Measurements from ENCODE around the gene BLM. TPM values are rescaled to one million over a fixed set of nuclear protein-coding genes. Genes with fewer than 3 reads are reported as not detected.

BLM gene
- total RNA-seq, 4 donors from 2014 or later, result 11.6 to 18.2 (median 14.5) TPM

DNA sequence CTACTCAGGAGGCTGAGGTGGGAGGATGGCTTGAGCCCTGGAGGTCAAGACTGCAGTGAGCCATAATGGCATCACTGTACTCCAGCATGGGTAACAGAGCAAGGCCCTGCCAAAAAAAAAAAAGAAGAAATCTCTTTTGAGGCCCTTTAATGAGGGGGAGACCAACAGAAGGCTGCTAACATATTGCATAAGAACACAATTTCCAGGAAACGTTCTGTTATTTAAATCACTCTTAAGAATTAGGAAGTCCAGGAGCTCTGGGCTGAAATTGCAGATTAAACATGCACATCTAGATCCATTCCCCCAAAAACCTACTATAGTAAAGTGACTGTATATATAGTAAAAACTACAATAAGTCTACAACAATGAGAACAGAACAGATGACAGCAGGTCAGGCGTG lies 16.1 kb upstream of the BLM start:
- no peak for ATAC-seq

DNA sequence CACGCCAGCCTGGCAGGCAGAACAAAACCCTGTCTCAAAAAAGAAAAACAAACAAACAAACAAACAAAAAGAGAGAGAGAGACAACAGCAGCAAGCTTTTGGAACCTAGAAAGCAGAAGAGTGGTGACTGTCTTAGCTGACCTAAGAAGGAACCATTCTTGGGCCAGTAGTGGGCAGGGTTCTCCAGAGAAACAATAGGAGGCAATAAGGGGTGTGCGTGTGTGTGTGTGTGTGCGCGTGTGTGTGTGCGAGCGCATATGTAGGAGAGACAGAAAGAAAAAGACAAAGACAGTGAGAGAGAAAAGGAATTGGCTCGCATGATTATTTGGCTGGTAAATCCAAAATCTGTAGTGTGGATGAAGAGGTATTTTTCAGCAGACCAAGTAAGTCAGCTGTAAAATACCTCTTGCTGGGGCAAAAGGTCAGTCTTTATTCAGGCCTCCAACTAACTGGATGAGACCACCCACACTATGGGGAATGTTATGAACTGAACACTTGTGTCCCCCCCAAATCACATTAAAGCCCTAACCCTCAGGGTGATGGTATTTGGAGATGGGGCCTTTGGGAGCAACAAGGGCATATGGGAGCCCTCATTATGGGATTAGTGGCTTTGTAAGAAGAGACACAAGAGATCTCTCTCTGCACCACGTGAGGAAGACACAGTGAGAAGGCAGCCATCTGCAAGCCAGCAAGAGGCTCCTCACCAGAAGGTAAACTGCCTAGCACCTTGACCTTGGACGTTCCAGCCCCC lies 15.1 kb upstream of the BLM start:
- DNase-seq, result peak in 1 of 2 donors; percentile 25
- in situ Hi-C loops (cut with MboI; ENCODE audit: low sequenced_read_pairs in 4 of 4), result loop anchor here in 2 of 4 donors (25.0 kb wide), 1 partner anchor 185 kb away; the partner anchor contains the start of gene FES (in 2 of the 2)
- Histone ChIP-seq H3K27ac (no peak overlapping the region), H3K27me3 (no peaks in the 10 kb centered on the region), H3K4me1 (no peaks in the 10 kb centered on the region), H3K36me3 (no peaks in the 10 kb centered on the region), H3K4me3 (no peak overlapping the region), H3K9me3 (no peaks in the 10 kb centered on the region)
- intact Hi-C loops (cut with DNase I; ENCODE audit: low total_unique reads), result no loop called here
- ATAC-seq, result no peak
- TF ChIP-seq, protein P1, sequence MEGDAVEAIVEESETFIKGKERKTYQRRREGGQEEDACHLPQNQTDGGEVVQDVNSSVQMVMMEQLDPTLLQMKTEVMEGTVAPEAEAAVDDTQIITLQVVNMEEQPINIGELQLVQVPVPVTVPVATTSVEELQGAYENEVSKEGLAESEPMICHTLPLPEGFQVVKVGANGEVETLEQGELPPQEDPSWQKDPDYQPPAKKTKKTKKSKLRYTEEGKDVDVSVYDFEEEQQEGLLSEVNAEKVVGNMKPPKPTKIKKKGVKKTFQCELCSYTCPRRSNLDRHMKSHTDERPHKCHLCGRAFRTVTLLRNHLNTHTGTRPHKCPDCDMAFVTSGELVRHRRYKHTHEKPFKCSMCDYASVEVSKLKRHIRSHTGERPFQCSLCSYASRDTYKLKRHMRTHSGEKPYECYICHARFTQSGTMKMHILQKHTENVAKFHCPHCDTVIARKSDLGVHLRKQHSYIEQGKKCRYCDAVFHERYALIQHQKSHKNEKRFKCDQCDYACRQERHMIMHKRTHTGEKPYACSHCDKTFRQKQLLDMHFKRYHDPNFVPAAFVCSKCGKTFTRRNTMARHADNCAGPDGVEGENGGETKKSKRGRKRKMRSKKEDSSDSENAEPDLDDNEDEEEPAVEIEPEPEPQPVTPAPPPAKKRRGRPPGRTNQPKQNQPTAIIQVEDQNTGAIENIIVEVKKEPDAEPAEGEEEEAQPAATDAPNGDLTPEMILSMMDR (IDR thresholded peaks at IDR 0.05 in 4 of 5, conservative IDR thresholded peaks at IDR 0.05 in 1 of 5), result no peak
- TF ChIP-seq POLR2A (IDR thresholded peaks at IDR 0.05), result no peak

More for the DNA sequence above, 16.1 kb upstream of the BLM start:
- Histone ChIP-seq H3K4me3 (no peak overlapping the region), H3K36me3 (no peaks in the 10 kb centered on the region), H3K27me3 (no peaks in the 10 kb centered on the region), H3K27ac (no peak overlapping the region), H3K4me1 (no peaks in the 10 kb centered on the region), H3K9me3 (no peaks in the 10 kb centered on the region)
- intact Hi-C loops (cut with DNase I; ENCODE audit: low total_unique reads) (no loop called here), in situ Hi-C loops (cut with MboI; ENCODE audit: low sequenced_read_pairs in 4 of 4) (loop anchor here in 2 of 4 donors (25.0 kb wide), 1 partner anchor 186 kb away; the partner anchor contains the start of gene FES (in 2 of the 2))
- DNase-seq, result no peak
- TF ChIP-seq, protein P1 (IDR thresholded peaks at IDR 0.05 in 4 of 5, conservative IDR thresholded peaks at IDR 0.05 in 1 of 5), result no peak
- no peak for TF ChIP-seq POLR2A (IDR thresholded peaks at IDR 0.05)

DNA sequence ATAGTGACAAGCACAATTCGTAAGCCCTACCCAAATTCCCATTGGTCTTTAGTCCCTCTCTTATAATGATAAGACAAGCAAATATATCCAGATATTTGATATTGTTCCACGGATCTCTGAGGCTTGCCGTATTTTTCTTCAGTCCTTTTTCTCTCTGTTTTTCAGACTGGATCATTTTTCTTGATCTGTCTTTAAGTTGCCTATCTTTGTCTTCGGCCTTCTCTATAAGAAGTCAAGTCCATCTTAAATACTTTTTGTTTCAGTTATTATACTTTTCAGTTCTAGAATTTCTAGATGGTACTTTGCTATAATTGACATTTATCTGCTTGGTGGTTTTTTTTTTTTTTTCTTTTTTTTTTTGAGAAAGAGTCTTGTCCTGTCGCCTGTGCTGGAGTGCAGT lies 13.7 kb upstream of the BLM start:
- intact Hi-C loops (cut with DNase I; ENCODE audit: low total_unique reads), result no loop called here
- DNase-seq, result no peak

DNA sequence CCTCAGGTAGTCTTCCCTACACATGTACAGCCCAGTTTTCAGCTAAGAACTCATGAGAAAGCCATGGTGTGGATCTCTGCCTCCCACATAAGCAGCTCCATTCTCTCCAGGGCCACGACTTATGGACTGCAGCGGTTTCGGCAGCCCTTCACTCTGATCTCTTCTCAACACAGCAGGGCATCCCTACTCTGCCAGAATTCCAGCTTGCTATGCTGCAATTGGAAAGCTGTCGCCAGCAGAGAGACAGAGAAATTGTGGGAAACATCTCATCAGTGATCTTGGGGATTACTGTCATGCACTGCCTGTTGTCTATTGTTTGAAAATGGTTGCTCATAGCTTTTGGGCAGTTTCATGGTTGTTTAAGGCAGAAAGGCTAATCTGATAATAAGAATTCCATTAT lies 11.9 kb upstream of the BLM start:
- H3K27ac ChIP-seq, result no peak overlapping the region
- in situ Hi-C loops (cut with MboI; ENCODE audit: low sequenced_read_pairs in 4 of 4) (loop anchor here in 2 of 4 donors (25.0 kb wide), 1 partner anchor 182 kb away; the partner anchor contains the start of gene FES (in 2 of the 2)), intact Hi-C loops (cut with DNase I; ENCODE audit: low total_unique reads) (no loop called here)
- H3K4me1 ChIP-seq, result no peaks in the 10 kb centered on the region
- no peaks in the 10 kb centered on the region for H3K27me3 ChIP-seq
- H3K36me3 ChIP-seq, result no peaks in the 10 kb centered on the region
- H3K4me3 ChIP-seq, result no peak overlapping the region
- no peaks in the 10 kb centered on the region for H3K9me3 ChIP-seq
- TF ChIP-seq POLR2A (IDR thresholded peaks at IDR 0.05), result no peak
- TF ChIP-seq, protein P1 (IDR thresholded peaks at IDR 0.05 in 4 of 5, conservative IDR thresholded peaks at IDR 0.05 in 1 of 5), result no peak
- DNase-seq (no peak), ATAC-seq (no peak)

More for the DNA sequence above, 13.7 kb upstream of the BLM start:
- TF ChIP-seq, protein P1 (IDR thresholded peaks at IDR 0.05 in 4 of 5, conservative IDR thresholded peaks at IDR 0.05 in 1 of 5), result no peak
- no peak for TF ChIP-seq POLR2A (IDR thresholded peaks at IDR 0.05)
- no peak for ATAC-seq
- Histone ChIP-seq H3K4me1 (no peaks in the 10 kb centered on the region), H3K4me3 (no peak overlapping the region), H3K27ac (no peak overlapping the region), H3K9me3 (no peaks in the 10 kb centered on the region), H3K27me3 (no peaks in the 10 kb centered on the region), H3K36me3 (no peaks in the 10 kb centered on the region)
- in situ Hi-C loops (cut with MboI; ENCODE audit: low sequenced_read_pairs in 4 of 4), result loop anchor here in 2 of 4 donors (25.0 kb wide), 1 partner anchor 184 kb away; the partner anchor contains the start of gene FES (in 2 of the 2)
